GM18867 (cell line): ENCODE data around the gene CACNA2D3.

Source experiments
- ATAC-seq: cut with Tn5 transposase; IDR thresholded peaks from one replicate; pipeline ENCODE4 v1.9.1; 2021; ENCODE audit warnings: mild to moderate bottlenecking, moderate library complexity; ENCODE audit not compliant: unreplicated experiment

Gene CACNA2D3

GRCh38 chr3:54772051-54772450 is 649.7 kb downstream of the CACNA2D3 start:
- ATAC-seq = no peak

GRCh38 chr3:54772746-54773145 is 650.4 kb downstream of the CACNA2D3 start:
- ATAC-seq = no peak

GRCh38 chr3:54773271-54773670 is 650.9 kb downstream of the CACNA2D3 start:
- no peak for ATAC-seq

DNA sequence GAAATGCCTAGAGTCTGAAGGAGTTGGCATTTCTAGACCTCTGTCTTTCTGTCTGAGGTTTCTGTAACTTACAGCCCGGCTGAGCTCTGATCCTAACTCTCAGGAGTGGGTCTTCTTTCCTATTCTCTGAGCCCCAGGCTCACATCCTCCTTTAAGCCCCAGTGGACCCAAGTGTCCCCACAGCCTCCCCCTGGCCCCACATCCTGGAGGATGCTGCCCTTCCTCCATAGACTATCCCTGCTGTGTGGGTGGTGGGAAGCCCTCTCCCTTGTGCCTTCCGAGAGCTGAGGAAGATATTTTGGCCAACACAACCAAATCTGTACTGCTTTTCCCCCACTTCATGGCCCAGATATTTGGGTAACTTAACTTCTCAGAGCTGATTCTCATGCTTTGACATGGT is 654.2 kb downstream of the CACNA2D3 start:
- no peak for ATAC-seq

DNA sequence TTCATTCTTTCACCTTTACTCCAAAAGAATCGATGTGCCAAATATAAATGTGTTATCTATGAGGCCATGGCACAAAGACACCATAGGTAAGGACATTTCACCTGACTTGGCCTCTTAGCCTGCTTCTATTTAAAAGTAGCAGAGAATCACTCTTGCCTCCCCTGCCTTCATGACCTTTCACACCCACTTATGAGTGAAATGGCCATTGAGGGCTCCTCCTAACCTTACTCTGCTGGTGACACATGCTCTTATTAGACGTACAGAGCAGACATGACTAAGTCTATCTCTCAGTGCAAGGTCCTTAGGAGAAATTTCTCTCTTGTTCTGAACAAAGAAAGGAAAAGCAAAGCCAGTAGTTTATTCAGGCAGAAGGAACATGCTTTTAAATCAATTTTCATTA is 654.8 kb downstream of the CACNA2D3 start:
- ATAC-seq = no peak

GRCh38 chr3:54780336-54780735 is 658.0 kb downstream of the CACNA2D3 start:
- ATAC-seq = no peak

- no peak for ATAC-seq
Measured at GRCh38 chr3:54781728-54782127, 659.4 kb downstream of the CACNA2D3 start.

GRCh38 chr3:54783611-54784010 is 661.3 kb downstream of the CACNA2D3 start:
- ATAC-seq = no peak

GRCh38 chr3:54784021-54784420 is 661.7 kb downstream of the CACNA2D3 start:
- no peak for ATAC-seq

DNA sequence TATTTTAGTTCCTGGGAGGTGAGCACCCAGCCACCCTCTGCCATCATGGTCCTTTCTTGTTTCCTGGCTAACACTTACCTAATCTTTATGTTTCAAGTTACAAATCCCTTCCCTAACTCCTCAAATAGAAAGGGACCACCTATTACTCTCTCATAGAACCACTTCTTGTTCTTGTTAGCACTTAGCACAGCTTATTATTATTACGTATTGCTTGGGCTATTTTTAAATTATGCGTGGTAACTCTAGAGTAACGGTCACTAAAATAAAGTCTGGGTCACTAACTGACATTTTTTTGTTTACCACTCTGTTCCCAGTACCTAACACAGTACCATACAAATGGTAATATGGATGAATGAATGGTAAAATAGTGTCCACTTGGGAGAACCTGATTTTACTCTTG is 663.6 kb downstream of the CACNA2D3 start:
- no peak for ATAC-seq

DNA sequence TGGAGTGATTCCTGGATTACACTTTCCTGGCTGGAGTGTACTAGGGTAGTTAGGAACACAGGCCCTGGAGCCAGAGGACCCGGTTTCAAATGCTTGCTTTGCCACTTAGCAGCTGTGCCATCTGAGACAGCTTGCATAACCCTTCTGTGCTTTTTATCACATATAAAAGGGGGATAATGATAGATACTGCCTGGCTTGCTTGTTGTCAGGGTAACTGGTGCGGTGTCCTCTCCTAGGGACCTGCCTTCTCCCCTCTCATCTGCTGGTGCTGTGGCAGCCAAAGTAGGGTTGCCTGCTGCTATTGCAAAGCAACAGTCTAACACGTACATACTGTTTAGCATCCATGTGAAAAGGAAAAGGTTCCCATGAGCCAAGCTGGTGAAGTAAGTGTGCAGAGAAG is 667.7 kb downstream of the CACNA2D3 start:
- ATAC-seq = no peak

DNA sequence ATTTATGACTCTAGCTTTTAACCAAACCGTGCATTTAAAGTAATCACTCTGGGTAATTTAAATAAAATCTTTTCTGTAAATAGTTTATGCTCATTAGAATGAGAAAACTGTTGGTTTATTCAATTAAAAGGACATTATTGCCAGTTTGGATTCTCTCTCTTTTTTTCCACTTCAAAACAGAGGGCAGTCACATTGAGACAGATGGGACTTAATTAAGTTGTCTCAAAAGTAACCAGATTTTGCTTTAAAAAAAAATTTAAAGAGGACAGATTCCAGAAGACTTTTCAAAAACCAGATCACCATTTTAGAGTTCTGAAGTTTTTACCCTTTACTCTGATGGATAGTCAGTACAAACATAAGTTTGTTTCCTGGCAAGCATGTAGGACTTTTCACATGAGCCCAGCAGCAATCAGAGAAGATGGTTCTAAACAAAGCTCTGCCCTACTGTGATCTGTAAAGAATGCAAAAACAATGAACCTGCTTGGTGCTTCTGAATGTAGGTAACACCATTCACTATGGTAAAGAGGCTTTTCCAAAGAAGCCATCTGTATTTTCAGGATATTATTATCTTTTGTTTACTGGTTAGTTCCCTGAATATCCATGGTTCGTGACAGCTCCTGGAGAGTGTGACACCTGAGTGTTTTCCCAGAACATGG is 669.3 kb downstream of the CACNA2D3 start:
- ATAC-seq = no peak

- no peak for ATAC-seq
Measured at GRCh38 chr3:54792584-54792983, 670.2 kb downstream of the CACNA2D3 start.

DNA sequence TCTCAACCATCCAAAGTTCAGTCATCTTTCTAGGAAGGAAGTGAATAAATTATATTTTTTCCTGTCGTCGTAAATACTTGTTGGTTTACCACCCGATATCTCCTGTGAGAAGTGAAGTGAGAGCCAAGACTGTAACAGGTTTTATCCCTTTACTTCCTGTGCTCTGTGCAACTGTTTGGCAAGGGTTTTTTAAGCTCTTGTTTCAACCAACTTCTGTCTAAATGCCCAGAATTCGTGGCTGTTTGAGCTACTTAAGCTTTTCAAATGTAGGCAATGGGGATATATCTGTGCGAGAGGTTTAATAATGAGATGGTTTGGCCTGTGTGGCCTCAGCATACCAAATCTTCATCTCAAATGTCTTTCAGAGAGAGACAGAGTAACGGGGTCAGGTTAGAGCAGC is 670.8 kb downstream of the CACNA2D3 start:
- ATAC-seq = no peak

- no peak for ATAC-seq
Measured at GRCh38 chr3:54797111-54797510, 674.8 kb downstream of the CACNA2D3 start.

DNA sequence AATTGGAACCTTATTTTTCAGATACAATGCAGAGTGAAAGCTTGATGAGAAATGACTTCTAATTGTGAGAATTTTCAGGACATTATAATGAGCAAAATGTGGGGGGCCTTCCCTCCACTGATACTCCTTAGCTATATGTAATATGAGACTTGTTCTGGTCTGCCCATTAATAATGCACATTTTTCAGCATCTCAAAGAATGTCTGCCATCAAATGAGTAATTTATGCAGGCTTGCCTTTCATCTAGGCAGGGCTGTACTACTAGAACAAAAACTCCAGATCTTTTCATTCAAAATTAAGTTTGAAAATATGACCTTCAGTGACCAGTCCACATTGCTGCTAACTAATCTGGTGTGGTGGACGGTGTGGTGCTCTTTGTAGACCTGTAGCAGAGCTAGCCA is 678.1 kb downstream of the CACNA2D3 start:
- ATAC-seq = no peak

- ATAC-seq = no peak
Measured at GRCh38 chr3:54801977-54802376, 679.6 kb downstream of the CACNA2D3 start.

DNA sequence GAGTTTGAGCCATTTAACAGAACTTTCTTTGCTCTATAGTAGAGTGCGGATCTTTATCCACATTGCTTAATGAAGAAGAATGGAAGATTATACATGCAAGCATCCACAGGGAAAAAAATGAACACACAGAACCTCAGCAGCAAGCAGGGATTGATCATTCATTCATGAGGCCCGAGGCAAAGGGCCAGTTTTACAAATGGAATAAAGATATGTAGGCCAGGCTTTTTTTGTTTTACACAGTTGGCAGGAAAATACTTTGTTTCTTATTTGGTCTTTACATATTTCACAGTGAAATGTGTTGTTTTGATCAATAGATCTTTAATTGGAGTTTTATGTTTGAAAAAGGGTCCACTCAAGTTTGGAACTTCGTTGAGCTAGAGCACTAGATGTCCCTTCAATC is 688.0 kb downstream of the CACNA2D3 start:
- no peak for ATAC-seq

DNA sequence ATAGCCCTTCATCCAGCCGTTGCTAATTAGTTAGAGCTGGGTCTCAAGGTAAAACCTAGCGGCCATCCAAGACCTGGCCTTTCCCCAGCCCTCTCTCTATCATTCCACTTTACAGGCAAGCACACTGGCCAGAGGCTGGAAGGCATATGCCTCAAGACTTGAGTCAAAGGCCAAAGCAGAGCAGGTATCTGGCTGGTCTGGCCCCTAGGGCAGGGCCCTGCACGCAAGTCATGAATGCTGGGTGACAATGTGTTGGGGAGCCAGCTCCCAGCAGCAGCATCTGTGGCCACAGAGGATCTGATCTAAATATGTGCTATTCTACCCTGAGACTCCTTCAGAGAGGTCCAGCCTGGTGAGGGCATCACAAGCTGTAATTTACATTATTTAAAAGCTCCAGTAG is 691.9 kb downstream of the CACNA2D3 start:
- ATAC-seq = no peak

DNA sequence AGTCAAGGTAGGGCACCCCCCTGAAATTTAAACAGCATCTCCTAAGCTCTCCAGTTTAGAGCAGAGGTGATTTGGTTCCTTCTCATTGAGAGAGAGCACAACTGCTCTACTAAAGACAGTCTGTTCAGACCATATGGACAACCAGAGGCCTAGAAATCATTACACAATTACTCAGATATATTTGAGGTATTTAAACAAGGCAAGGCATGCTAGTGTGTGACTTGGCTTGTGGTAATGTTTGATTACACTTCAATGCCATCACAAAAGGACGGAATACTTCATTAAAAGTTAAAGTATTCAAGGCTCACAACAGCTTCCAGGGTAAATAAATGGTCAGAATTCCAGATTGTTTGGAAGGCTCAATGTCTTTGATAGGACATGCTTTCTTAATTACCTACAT is 695.3 kb downstream of the CACNA2D3 start:
- ATAC-seq = no peak

DNA sequence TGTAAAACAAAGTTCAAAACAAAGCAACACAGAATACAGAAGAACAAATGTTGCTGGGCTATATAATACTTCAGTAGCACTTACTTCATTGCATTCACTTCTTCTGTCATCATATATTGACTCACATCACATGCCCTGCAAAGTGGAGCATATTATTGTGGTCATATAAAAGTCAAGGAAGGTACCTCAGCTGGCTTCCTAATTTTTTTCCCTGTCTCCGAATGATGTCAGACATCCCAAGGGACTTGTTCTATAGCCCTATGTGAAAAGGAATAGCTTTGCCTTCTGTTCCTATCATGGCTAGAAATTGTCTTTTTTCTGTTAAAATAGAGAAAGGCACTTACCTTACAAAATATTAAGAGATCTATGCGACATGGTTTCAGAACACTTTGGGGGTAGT is 696.1 kb downstream of the CACNA2D3 start:
- no peak for ATAC-seq

GRCh38 chr3:54818942-54819341 is 696.6 kb downstream of the CACNA2D3 start:
- ATAC-seq = no peak

GRCh38 chr3:54819946-54820345 is 697.6 kb downstream of the CACNA2D3 start:
- no peak for ATAC-seq
